OCI-LY1 (cell line): Measurements from ENCODE around the gene RNF157.

Experiments
- H2AFZ ChIP-seq: fragments of 200-600 bp; sonication (generic), shearing (Covaris generic); 2 replicates; pipeline ENCODE4 v1.6.0; 2014; ENCODE audit warnings: antibody characterized with exemption, mild to moderate bottlenecking, low read length
- H3F3A ChIP-seq: fragments of 200-600 bp; sonication (generic), shearing (Covaris generic); 2 replicates; pipeline ENCODE4 v1.6.0; 2014; ENCODE audit warnings: mild to moderate bottlenecking, antibody characterized with exemption, low read length, moderate library complexity; ENCODE audit not compliant: insufficient read depth
- H3K27ac ChIP-seq: fragments of 200-600 bp; sonication (generic); 2 replicates; pipeline ENCODE4 v1.5.1; 2014; ENCODE audit warnings: low read length, mixed run types, mild to moderate bottlenecking, low read depth; ENCODE audit not compliant: poor library complexity, severe bottlenecking
- H3K27me3 ChIP-seq: fragments of 200-600 bp; sonication (generic); 2 replicates; pipeline ENCODE4 v1.6.0; 2014; ENCODE audit warnings: antibody characterized with exemption, mild to moderate bottlenecking, low read length, moderate library complexity; ENCODE audit not compliant: insufficient read depth
- H3K36me3 ChIP-seq: fragments of 200-600 bp; sonication (generic); 2 replicates; pipeline ENCODE4 v1.6.1; 2014; ENCODE audit warnings: mild to moderate bottlenecking, antibody characterized with exemption, low read length, moderate library complexity, mixed read lengths; ENCODE audit not compliant: insufficient read depth
- H3K4me1 ChIP-seq: fragments of 200-600 bp; sonication (generic); 2 replicates; pipeline ENCODE4 v1.5.1; 2014; ENCODE audit warnings: mild to moderate bottlenecking, low read length, moderate library complexity; ENCODE audit not compliant: insufficient read depth, severe bottlenecking
- H3K4me2 ChIP-seq: fragments of 200-600 bp; sonication (generic), shearing (Covaris generic); 2 replicates; pipeline ENCODE4 v1.6.1; 2014; ENCODE audit warnings: low read length
- H3K4me3 ChIP-seq: fragments of 200-600 bp; sonication (generic); 2 replicates; pipeline ENCODE4 v1.5.1; 2014; ENCODE audit warnings: low read length, low read depth, mild to moderate bottlenecking, mixed read lengths; ENCODE audit not compliant: poor library complexity, severe bottlenecking
- H3K79me2 ChIP-seq: fragments of 200-600 bp; shearing (Covaris generic); 2 replicates; pipeline ENCODE4 v1.6.1; 2016; ENCODE audit warnings: mixed run types, low read length, mixed read lengths; ENCODE audit not compliant: insufficient read depth
- H3K9ac ChIP-seq: fragments of 200-600 bp; sonication (generic), shearing (Covaris generic); 2 replicates; pipeline ENCODE4 v1.6.1; 2014; ENCODE audit warnings: mild to moderate bottlenecking, low read length, mixed read lengths
- H3K9me2 ChIP-seq: fragments of 200-600 bp; sonication (generic), shearing (Covaris generic); 2 replicates; pipeline ENCODE4 v1.6.1; 2014; ENCODE audit warnings: low read depth, mild to moderate bottlenecking, low read length, mixed read lengths
- H3K9me3 ChIP-seq: fragments of 200-600 bp; shearing (Covaris generic); 2 replicates; pipeline ENCODE4 v1.6.1; 2014; ENCODE audit warnings: low read length, mixed read lengths
- H4K20me1 ChIP-seq: fragments of 200-600 bp; sonication (generic), shearing (Covaris generic); 2 replicates; pipeline ENCODE4 v1.6.0; 2016; ENCODE audit warnings: mild to moderate bottlenecking, low read length; ENCODE audit not compliant: insufficient read depth
- CTCF ChIP-seq: fragments of 200-600 bp; sonication (generic), shearing (Covaris generic); IDR thresholded peaks from 2 replicates; pipeline ENCODE4 v1.5.1; 2017; ENCODE audit warnings: mild to moderate bottlenecking, antibody characterized with exemption, low read length, moderate library complexity, mixed read lengths
- EZH2 ChIP-seq: fragments of 200-600 bp; sonication (generic), shearing (Covaris generic); IDR thresholded peaks from 2 replicates; pipeline ENCODE4 v1.8.0; 2017; ENCODE audit warnings: borderline replicate concordance, mixed run types, mild to moderate bottlenecking, antibody characterized with exemption, low read length, moderate library complexity, mixed read lengths

Gene RNF157

GRCh38 chr17:76204277-76204676, 36.0 kb downstream of the RNF157 start:
- no peaks in the 10 kb centered on the region for H3K9me3 ChIP-seq
- no peaks in the 10 kb centered on the region for H4K20me1 ChIP-seq
- no peaks in the 10 kb centered on the region for H3K9me2 ChIP-seq
- H3K79me2 ChIP-seq = no peaks in the 10 kb centered on the region
- H3K36me3 ChIP-seq = no peaks in the 10 kb centered on the region
- H3K4me1 ChIP-seq = no peaks in the 10 kb centered on the region
- H3K4me3 ChIP-seq = no peak overlapping the region
- H3F3A ChIP-seq = no peaks in the 10 kb centered on the region
- no peaks in the 10 kb centered on the region for H3K27me3 ChIP-seq
- H3K27ac ChIP-seq = no peak overlapping the region
- TF ChIP-seq EZH2 = no peak
- no peak for TF ChIP-seq CTCF
- H3K9ac ChIP-seq = no peak overlapping the region
- no peak overlapping the region for H3K4me2 ChIP-seq
- H2AFZ ChIP-seq = no peak overlapping the region

- no peak overlapping the region for H3K9ac ChIP-seq
- no peaks in the 10 kb centered on the region for H3K36me3 ChIP-seq
- H3K9me2 ChIP-seq = no peaks in the 10 kb centered on the region
- H4K20me1 ChIP-seq = no peaks in the 10 kb centered on the region
- H3F3A ChIP-seq = no peaks in the 10 kb centered on the region
- no peaks in the 10 kb centered on the region for H3K9me3 ChIP-seq
- no peaks in the 10 kb centered on the region for H3K79me2 ChIP-seq
- H3K4me3 ChIP-seq = no peak overlapping the region
- no peak overlapping the region for H3K4me2 ChIP-seq
- no peak overlapping the region for H3K27ac ChIP-seq
- TF ChIP-seq EZH2 = no peak
- no peak for TF ChIP-seq CTCF
- no peaks in the 10 kb centered on the region for H3K4me1 ChIP-seq
- peaks cover 15% of the 10 kb centered on the region; the same call in 1 of the 2 replicates for H3K27me3 ChIP-seq
- H2AFZ ChIP-seq = no peak overlapping the region
These were observed 39.9 kb downstream of the RNF157 start for GRCh38 chr17:76200354-76200753.

GRCh38 chr17:76199469-76199868, 40.8 kb downstream of the RNF157 start:
- Histone ChIP-seq H3K4me3 (no peak overlapping the region), H3K27me3 (peaks cover 15% of the 10 kb centered on the region; the same call in 1 of the 2 replicates), H3K79me2 (no peaks in the 10 kb centered on the region), H3K27ac (no peak overlapping the region), H3K9me3 (no peaks in the 10 kb centered on the region), H3K36me3 (no peaks in the 10 kb centered on the region), H3K4me1 (no peaks in the 10 kb centered on the region), H3K9ac (no peak overlapping the region), H3K9me2 (no peaks in the 10 kb centered on the region), H3K4me2 (no peak overlapping the region), H4K20me1 (no peaks in the 10 kb centered on the region), H3F3A (no peaks in the 10 kb centered on the region), H2AFZ (no peak overlapping the region)
- TF ChIP-seq CTCF (no peak), EZH2 (no peak)
